AG08395 (cell line): ENCODE data around the gene AMPH.
A peak's percentile ranks its signal among the peaks of the same experiment; 100 is the strongest.

Experiments
- DNase-seq: peaks from one replicate; pipeline ENCODE4 v3.0.0; 2012; ENCODE audit warnings: mixed read lengths, low spot score

The AMPH gene

DNA sequence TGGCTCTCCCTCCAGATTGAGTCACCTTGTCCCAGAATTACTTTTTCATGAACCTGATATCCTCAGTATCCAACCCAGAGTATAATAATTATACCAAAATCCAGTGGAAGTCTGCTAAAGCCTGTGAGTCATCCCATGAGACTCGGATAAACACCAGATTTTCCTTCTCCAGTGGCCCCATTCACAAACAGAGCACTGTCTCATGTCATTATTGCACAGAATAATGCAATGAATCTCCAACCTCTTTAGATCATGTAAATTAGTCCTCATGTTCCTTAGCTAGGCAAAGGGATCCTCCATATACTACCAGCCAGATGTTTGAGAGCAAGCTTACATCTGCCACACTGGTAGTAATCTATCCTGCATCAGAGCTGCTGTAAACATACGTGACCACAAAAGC lies 89.0 kb downstream of the AMPH start:
- peak; percentile 66 for DNase-seq

DNA sequence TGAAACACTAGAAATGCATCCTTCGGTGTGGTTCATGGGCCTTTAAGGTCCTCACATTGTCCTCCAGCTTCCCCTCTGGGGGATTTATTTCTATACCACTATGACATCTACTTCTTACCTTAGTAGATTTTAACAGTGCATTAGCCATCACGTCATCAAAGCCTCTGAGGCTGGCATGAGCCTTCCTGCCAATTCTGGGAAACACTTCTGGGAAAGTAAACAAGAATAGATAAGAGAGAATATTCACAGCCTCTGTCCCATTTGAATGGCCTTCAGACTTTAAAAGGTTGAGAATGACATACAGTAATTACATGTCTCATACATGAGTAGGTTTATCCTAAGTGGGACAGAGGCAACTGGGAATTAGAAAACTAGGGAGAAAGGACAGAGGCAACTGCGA lies 89.7 kb downstream of the AMPH start:
- no peak for DNase-seq

DNA sequence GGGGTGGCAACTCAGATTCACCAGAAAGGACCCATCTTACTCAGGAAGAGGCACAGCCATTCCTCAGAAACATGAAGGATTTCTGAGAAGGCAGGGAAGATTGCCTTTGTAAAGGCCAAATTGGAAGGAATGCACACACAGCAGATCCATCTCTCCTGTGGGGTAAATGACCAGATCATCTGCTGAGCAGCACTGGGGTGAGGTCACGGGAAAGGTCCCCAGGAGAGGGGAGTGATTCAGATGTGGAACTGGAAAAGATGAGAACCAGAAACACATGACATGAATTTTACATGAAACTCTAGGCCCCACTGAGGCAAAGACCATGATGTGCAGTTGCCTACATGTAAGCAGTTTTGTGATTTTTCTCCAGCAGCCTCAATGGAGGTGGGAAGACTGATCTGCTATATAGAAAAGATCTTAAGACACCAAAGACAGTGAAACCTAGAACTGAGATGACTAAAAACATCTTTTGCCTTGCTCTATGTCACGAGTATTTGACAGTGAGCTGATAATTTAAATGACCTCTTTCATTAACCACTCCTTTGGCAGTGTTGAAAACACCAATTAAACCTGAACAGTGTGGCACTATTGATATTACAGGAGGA lies 91.6 kb downstream of the AMPH start:
- no peak for DNase-seq

DNA sequence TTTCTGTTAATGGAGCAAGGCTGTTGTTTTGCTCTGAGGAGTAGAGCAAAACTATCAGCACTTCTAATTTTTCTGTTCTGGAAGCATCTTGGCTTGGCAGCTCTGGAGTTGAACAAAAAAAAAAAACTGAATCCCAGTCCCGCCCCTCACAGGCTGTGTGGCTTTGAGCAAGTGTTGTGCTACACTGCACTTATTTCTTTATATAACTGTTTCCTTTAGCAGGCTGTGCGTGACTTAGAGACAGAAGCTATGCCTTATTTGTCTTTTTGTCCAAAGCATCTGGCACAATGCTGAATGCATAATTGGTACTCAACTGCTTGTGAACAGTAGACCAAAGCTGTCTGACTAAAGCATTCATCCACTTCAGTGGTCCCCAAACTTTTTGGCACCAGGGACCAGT lies 96.1 kb downstream of the AMPH start:
- no peak for DNase-seq

DNA sequence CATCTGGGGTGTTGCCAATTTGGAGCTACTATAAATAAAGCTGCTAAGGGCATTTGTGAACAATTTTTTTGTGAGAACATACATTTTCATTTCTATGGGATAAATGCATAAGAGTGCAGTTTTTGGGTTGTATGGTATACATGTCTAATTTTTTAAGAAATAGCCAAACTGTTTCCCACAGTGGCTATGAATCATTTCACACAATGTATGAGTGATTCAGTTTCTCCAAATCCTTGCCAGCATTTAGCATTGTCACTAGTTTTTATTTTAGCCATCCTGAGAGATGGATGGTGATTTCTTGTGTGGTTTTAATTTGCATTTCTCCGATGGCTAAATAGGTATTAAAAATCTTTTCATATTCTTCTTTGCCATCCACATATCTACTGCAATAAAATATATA lies 105.3 kb downstream of the AMPH start:
- no peak for DNase-seq

DNA sequence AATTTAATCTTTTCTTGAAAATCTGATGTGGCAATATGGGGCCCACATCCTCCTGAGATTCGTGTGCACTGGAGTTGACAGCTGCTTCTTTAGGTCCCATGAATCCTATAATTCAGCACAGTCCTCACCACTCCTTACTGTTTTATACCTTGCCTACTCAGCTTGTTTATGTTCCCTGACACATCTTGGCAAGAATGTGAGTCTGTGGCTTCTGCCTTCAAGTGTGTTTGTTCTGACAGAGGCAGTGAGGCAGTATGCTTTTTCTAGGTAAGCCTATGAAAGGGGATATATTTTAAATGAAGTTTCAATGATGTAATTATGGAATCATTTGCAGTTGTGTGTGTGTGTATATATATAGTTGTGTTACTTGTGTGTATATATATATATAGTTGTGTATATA lies 106.4 kb downstream of the AMPH start:
- peak; percentile 15 for DNase-seq

DNA sequence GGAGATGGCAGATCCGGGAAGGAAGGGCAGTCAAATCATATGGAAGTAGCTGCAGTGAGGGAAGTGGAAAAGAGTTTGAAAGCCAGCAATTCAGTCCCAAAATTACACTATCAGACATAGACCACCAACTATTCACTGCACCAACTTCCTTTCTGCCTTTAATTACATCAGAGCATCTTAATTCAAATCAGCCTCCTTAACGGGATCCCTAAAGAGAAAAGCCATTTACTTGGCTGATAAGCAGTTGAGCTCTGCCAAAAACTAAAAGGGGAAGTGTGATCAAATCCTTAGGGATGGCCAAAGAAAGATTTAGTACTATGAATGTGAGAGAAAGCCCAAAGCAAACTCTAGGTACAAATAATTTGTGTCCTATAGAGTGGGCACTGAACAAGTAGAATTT lies 110.4 kb downstream of the AMPH start:
- DNase-seq: no peak

DNA sequence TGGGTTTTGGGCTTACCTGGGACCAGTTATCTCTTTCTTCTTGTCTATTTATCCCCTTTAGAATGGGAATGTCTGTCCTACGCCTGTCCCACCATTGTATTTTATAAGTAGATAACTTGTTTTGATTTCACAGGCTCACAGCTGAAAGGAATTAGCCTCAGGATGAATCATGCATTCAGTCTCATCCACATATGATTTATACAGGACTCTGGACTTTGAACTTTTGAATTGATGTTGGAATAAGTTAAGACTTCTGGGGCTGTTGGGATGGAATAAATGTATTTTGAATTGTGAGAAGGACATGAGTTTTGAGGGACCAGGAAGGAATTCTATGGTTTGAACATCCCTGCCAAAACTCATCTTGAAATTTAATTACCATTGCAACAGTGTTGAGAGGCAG lies 112.6 kb downstream of the AMPH start:
- DNase-seq: peak; percentile 31

DNA sequence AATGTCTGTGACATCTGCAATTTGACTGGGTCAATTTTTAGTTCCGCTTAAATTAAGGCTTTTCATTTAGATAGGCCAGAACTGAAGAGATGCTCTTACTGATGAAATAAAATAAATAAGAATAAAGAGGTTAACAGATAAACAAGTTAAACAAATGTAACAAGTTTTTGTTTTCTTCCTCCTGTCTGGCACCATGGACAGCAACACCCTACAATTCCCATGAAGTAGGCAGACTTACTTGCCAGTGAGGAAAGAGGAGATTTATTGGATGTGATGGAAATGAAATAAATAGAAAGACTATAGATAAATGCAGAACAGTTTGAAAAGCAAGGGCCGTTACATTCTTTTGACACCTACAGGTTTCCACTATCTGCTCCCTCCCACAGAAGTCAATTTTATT lies 118.5 kb downstream of the AMPH start:
- peak; percentile 15 for DNase-seq

DNA sequence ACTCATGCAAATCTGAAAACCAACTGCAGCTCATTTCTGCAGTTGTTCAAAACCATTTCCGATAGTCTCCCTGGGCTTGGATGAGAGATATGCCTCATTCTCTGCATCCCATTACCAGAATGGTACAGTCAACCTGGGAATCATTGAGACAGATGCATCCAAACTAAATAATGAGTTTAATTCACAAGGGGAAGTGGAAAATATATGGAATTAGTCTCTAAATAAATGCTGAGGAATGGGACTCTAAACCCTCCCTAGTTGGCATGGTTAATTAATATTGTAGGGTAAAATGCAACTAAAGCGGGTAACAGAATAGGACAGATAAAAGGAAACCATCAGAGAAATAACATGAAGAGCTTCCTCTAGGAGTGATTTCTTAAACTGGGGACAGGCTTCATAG lies 118.9 kb downstream of the AMPH start:
- DNase-seq: no peak

DNA sequence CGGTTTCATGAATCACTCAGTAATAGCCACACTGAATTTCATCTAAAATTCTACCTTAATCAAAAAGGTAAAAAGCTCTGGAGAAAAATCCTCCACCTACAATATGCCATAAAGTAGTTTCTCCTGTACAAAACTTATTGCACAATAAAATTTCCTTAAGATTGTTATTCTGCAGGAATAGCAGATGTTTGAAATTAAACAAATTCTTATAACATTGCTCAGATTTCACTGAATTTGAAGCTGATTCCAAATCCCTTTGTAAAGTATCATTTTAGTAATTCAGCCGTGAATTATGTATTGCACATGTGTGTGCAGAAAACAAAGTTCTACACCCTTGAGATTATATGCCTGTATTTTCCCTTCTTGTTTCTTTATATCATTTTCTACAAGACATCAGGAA lies 123.8 kb downstream of the AMPH start:
- peak; percentile 50 for DNase-seq

DNA sequence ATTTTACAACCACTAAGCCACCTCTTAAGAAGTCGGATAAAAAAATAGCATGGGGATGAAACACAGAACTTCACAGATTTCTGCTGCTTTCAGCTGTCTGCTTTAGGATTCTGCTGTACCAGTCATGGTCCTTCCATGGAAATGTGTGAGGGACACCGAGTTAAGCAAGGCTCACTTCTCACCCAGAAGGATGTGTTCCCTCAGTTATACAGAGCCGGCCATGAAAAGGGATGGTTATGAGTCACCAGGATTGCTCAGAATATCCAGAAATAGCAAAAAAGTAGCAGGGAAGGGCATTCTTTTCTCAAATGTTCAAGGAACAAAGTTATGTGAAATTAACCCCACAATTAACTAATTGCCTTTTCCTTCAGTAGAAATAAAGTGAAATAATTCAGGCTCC lies 124.4 kb downstream of the AMPH start:
- peak; percentile 73 for DNase-seq

DNA sequence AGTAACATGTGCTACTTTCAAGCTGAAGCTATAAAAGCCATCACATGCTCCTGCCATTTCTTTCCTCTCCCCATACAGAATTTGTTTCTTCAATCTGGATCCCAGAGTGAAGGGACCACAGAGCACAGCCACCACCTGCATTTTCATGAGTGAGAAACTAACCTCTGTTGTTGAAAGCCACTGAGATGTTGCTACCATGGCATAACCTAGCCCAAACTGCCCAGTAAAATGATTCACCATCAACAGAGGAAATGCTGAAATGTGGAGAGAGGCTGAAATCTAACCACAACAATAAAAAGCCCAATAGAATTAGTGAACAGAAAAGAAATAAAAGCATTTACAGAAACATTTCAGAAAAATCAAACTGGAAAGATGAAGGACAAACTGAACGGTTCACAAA lies 125.2 kb downstream of the AMPH start:
- DNase-seq: peak; percentile 53

DNA sequence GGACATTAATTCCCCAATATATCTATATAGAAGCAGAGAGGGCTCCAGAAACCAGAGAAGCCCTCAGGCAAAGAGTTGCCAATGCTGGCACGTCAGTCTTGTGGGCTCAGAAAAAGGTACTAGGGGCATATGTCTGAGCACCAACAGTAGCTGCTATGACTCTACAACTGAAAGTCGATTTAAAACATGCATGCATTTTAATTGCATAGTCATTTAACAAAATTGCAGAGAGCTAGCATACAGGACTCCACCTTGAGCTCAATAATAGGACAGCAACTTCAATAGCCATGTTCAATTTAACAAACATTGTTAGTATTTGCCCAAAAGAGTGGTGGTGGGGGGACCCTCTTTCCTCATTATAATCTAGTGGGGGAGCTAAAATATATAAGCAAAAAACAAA lies 126.5 kb downstream of the AMPH start:
- no peak for DNase-seq

DNA sequence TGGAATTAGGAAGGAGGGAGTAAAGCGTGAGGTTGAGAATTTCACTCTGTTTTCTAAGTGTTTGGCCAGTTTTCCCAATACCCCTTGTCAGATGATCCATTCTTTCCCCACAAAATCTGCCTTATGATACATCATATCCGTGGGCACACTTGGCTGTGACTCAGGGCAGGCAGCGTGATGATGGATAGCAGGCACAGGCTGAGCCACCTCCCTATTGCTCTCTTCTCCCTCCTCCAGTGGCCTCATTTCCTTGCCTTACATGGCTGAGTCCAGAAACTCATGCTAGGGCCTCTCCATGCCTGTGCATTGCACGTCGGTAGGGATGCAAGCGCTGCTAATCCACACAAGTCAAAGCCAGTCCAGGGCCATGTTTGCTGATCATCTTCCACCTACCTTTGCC lies 128.3 kb downstream of the AMPH start:
- no peak for DNase-seq

DNA sequence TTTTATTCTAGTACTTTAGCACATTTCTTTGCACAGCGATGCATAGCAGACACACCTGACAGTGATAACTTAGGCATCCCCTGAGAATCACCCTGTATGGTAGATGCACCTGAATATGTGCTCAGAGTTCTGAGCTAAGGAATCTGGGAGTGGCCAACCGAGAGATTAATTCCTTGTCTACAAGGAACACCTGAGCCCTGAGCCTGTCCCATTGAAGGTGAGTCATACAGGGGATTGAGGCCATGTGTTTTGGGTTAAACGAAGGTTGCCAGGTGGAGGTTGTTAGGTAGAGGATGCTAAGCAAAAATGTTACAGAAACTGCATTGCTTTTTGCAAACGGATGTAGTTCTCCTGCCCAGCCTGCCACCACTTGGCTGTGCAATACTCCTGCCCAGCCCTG lies 128.9 kb downstream of the AMPH start:
- no peak for DNase-seq

DNA sequence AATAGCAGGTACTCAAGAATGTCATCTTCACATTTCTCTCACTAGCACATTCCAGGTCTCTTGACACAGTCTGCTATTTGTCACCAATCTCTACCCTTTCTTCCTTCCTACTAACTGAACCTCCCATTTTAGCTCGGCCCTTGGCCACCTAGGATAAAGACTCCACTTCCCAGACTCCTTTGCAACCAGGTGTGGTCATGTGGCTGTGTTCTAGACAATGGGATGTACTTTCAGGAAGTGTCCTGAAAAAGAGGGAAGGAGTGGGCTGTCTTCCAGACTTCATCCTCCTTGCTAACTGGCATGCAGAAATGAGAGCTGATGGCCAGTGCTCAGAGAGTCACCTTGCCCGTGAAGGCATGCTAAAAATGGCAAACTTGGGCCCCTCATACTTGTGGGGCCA lies 139.2 kb downstream of the AMPH start:
- DNase-seq: no peak

DNA sequence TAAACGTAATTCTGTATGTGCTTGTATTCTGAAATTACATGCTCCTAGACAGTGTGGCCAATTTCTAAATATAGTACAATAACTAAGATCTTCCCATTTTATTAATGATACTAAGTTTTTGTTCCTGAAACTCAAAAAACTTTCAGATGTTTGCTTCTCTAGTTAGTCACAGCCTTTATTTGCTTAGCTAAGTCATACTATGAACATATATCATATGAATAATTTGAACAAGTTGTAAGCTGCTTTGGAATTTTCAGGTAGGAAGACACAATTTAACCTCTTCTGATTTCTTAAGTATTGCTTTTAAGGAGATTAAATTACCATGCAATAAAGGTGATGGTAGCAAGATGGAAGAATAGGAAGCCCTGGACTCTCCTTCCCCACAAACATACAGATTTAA lies 148.7 kb downstream of the AMPH start:
- DNase-seq: no peak

DNA sequence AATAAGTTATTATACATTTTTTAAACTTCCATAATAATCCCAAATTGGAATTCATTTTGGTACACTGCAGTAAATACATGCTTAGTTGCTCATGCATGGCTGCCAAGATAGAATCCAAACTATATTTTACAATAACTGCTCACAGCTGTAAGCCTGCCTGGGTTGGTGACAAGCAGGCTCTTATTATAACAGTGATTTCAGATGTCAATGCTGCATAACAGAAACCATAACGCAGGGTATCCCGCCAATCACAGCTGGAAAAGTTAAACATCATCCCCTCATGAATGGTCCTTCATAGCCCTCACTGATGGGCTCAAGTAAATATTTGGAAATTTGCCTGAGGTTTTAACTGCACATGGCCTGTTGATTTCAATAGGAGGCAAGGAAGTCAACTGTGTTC lies 149.8 kb downstream of the AMPH start:
- no peak for DNase-seq

DNA sequence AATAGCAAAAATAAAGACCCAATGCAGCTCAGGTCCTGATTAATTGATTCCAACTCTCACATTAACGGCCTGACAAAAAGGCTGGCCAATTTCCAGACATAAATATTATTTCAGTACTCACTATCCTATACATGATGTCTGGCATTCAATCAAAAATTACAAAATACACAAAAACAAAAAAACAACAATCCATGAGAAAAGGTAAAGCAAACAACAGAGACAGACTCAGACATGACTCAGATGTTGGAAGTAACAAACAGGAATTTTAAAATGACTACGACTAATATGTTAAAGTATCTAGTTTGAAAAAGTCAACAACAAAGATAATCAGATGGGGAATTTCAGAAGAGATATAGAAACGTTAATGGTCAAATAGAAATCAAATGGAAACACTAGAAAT lies 152.8 kb downstream of the AMPH start:
- DNase-seq: peak; percentile 17

DNA sequence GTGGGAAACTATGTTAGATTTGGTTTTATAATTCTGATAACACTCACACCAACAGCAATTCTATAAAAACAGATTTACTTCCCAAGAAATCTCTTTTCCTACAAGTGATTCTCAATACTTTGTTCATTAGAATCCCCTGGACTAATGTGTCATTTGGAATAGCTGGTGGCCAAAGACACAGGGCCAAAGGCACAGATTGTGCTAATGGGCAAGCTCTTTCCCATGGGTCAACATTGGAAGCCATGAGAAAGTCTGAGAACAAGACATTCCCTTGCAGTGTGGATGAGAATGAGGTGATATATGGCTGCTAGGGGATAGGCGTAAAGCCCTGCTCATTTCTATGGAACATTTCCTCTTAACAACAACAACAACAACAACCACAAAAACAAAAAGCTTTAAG lies 153.8 kb downstream of the AMPH start:
- no peak for DNase-seq

DNA sequence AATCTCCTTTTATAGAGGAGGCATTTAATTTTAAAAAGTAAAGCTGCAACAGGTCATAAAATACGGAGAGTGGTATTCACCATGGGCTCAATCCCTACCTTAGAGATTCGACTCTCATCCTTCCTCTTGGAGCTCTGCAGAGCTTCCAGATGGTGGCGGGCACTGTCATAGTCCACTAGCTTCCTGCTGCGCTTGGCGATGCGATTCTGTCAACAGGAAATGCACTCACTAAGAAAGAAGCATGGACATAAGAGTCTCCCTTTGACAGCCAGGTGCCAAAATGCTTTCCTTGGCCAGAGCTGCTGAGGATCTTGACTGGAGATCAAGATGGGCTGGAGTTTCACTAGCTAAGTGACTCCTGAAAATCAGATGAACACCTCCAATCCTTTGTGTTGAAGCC lies 154.4 kb downstream of the AMPH start:
- DNase-seq: no peak

DNA sequence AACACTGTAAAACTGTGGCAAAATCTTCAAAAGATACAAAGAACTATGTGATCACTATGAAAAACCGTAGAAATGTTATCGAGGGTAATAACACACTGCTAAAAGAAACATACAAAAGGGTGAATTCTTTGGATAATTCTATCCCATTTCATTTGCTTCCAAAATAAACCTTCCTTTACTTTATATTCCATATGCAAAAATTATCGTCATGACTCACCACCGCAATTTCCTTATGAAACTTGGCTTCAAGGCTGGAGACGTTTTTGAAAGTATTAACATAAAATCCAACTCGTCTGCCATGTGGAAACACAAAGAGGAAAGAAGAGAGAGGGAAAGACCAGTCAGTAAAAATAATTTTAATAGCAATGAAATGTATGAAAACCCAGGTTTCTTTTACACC lies 165.2 kb downstream of the AMPH start:
- no peak for DNase-seq

DNA sequence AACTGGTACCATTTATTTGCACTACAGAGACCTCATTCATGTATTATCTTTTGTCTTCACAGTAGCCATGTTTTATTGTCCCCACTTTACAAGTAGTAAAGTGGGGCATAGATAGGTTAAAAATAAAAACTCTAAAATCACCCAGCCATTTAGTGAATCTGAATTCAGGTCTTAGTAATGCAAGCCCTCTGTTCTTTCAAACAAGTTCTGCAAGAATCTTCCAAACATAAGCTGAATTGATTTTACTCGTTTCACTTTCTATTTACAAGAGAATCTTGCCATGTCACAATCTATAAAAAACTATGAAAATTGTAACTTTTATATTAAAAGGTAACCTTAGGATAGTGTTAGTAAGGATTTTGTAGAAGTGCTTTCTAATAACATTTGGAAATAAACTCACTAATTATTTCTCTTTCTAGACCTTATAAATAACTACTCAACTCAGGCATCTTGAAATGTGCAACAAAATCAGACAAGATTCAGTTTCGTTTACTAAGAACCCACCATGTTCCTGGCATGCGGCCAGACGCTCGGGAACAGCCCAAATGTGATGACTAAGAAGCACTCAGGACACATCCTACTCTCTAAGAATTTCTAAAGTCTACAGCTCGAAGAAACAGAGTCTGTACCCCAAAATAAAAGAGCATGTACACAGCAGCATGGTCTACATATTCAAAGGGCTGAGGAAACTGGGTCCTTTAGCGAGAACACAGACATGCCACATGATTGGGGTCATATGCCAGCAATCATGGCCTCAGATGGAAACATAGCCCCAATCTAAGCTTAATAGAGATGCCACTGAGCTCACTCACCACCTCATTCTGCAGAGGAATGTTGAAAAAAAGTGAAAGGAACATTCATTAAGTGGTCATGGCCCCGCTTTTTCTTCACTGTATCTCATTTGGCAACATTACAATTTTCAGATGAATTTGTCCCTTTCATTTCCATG lies 167.6 kb downstream of the AMPH start:
- DNase-seq: peak; percentile 44
